Ovary (tissue), 9 donors: ENCODE results near the gene PGGHG. TPM values are rescaled to one million over a fixed set of nuclear protein-coding genes. Genes with fewer than 3 reads are reported as not detected.

Experiments used
- DNase-seq, 5 donors: peaks; one replicate each; pipeline ENCODE4 v3.0.0-alpha.2; 2019 to 2020
- H3K27ac ChIP-seq, 2 donors: fragments of 200-600 bp; one replicate each; pipeline versions ENCODE4 v1.5.1 to v1.8.0; 2019 to 2022
- H3K27me3 ChIP-seq: fragments of 200-600 bp; one replicate; pipeline ENCODE4 v1.8.0; 2022
- H3K36me3 ChIP-seq: fragments of 200-600 bp; sonication (generic); one replicate; pipeline ENCODE4 v1.5.1; 2019
- H3K4me1 ChIP-seq: one replicate; pipeline ENCODE4 v1.8.1; 2013; ENCODE audit warnings: mild to moderate bottlenecking, moderate library complexity; ENCODE audit not compliant: insufficient read depth
- H3K4me3 ChIP-seq: fragments of 200-600 bp; sonication (generic); one replicate; pipeline ENCODE4 v1.5.1; 2017
- H3K9me3 ChIP-seq, 2 donors: fragments of 200-600 bp in 1 of 2; sonication (generic) in 1 of 2; one replicate each; pipeline versions ENCODE4 v1.5.1 to v1.8.1; 2013 to 2019; ENCODE audit warnings: mild to moderate bottlenecking in 1 of 2, moderate library complexity in 1 of 2
- EP300 ChIP-seq: sonication (generic); formaldehyde crosslinking; IDR thresholded peaks from one replicate; pipeline ENCODE4 v1.6.1; 2017; ENCODE audit warnings: antibody characterized with exemption
- POLR2A ChIP-seq: fragments of 450-650 bp; IDR thresholded peaks from one replicate; pipeline ENCODE4 v1.6.1; 2017; ENCODE audit warnings: antibody characterized with exemption, mild to moderate bottlenecking, moderate library complexity
- WGBS, 3 donors: extraction: QIAGEN DNeasy Blood & Tissue Kit in 1 of 3; methylation state at CpG; one replicate each; pipeline versions ENCODE4 v1.1.5 to v1.1.7; 2013 to 2017; 5-methylcytosine and 5-hydroxymethylcytosine counted together
- intact Hi-C, 4 donors: fragments of 100-400 bp; cut with DNase I; formaldehyde crosslinking; loops; one replicate each; pipeline versions ENCODE4 v1.11.0 to v1.15.1; 2022 to 2023
- polyA plus RNA-seq, 2 donors: library from polyadenylated mRNA; stranded (reverse); fragments of 200-250 nt in 1 of 2; fragments of 350-450 nt in 1 of 2; fragmentation: Illumina TruSeq in 1 of 2; extraction: RNeasy Lipid Tissue Mini Kit (QIAGEN cat#74804) in 1 of 2; gene quantifications; one replicate each; pipeline ENCODE4 v1.2.3, GENCODE V29; 2013 to 2014
- total RNA-seq, 7 donors: library from RNA; depleted of rRNA in 2 of 7; stranded (reverse); fragments of >200 nt in 2 of 7; fragmentation: NEBNext Ultra II Directional in 3 of 7; extraction: Animal tissue kit (Norgen Biotek cat#: 25700) in 3 of 7; gene quantifications; one replicate each; pipeline versions ENCODE4 v1.1.0 to v1.2.4, GENCODE V29; 2016 to 2023
- TF ChIP-seq, protein P1 (sequence below), 3 donors: fragments of 450-650 bp in 2 of 3; fragments of 200-600 bp in 1 of 3; IDR thresholded peaks; one replicate each; pipeline versions ENCODE4 v1.5.1 to v1.8.0; 2016 to 2022; ENCODE audit warnings: antibody characterized with exemption in 3 of 3, mild to moderate bottlenecking in 1 of 3
- donor health status: DM: no; HTN: no; CAD: no; lungs with moderate emphysema.
- donor health status: DM: no; HTN: no; CAD: no.
- donor health status: Bipolar disorder and iron deficiency.
- donor health status: DM: yes; HTN: yes; CAD: no.
- donor health status: DM: no; HTN: no; CAD: no.
- donor health status: DM: yes; HTN: yes; CAD: no.

PGGHG gene
- total and polyA plus RNA-seq, 9 donors = 0.25 to 21.3 (median 9.3) TPM

DNA sequence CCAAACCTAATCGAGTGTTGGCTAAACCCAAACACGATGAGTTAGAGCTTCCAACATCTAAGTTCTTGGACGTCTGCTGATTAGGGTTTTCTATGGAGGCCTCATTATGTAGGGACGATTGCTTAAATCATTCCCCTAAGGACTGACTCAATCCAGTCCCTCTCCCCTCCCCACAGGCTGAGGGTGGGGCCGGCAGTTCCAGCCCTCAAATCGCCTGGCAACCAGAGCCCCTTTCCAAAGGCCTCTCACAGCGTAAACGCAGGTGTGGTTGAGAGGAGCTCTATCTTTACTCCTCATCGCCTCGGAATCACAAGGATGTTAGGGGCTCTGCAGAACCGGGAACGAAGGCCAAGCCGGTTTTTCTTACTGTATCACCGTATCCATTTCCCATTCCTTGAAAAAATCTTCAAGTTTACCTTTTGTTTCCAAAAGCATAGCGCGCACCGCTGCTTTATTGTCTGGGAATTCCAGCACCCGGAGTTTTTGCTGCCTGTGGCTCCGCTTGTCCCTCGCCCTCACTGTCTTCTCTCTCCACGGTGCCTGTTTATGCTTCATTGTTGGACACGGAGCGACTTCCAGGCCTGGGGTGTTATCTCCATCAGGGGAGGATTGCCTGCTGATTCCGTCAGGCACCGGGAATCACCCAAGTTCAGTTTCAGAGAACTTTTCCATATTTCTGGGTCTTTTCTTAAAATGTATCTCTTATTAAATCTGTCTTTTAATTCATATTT is 45.5 kb downstream of the PGGHG start:
- H3K4me3 ChIP-seq = no peak overlapping the region
- intact Hi-C loops = no loop called here
- TF ChIP-seq POLR2A = peak; percentile 16
- TF ChIP-seq EP300 = no peak
- TF ChIP-seq, protein P1, sequence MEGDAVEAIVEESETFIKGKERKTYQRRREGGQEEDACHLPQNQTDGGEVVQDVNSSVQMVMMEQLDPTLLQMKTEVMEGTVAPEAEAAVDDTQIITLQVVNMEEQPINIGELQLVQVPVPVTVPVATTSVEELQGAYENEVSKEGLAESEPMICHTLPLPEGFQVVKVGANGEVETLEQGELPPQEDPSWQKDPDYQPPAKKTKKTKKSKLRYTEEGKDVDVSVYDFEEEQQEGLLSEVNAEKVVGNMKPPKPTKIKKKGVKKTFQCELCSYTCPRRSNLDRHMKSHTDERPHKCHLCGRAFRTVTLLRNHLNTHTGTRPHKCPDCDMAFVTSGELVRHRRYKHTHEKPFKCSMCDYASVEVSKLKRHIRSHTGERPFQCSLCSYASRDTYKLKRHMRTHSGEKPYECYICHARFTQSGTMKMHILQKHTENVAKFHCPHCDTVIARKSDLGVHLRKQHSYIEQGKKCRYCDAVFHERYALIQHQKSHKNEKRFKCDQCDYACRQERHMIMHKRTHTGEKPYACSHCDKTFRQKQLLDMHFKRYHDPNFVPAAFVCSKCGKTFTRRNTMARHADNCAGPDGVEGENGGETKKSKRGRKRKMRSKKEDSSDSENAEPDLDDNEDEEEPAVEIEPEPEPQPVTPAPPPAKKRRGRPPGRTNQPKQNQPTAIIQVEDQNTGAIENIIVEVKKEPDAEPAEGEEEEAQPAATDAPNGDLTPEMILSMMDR (IDR thresholded peaks at IDR 0.05) = no peak
- peaks cover 16% of the 10 kb centered on the region for H3K4me1 ChIP-seq
- DNase-seq = peak in 4 of 5 donors; percentile 28 to 80 (median 60)
- peak overlapping the region; percentile 43 to 79 for H3K27ac ChIP-seq
- WGBS, 3 donors = 28 to 45% (median 41%) methylated on average over 25 of the region's 25 CpGs
- H3K36me3 ChIP-seq = no peaks in the 10 kb centered on the region
- H3K27me3 ChIP-seq = no peaks in the 10 kb centered on the region
- H3K9me3 ChIP-seq = no peaks in the 10 kb centered on the region

DNA sequence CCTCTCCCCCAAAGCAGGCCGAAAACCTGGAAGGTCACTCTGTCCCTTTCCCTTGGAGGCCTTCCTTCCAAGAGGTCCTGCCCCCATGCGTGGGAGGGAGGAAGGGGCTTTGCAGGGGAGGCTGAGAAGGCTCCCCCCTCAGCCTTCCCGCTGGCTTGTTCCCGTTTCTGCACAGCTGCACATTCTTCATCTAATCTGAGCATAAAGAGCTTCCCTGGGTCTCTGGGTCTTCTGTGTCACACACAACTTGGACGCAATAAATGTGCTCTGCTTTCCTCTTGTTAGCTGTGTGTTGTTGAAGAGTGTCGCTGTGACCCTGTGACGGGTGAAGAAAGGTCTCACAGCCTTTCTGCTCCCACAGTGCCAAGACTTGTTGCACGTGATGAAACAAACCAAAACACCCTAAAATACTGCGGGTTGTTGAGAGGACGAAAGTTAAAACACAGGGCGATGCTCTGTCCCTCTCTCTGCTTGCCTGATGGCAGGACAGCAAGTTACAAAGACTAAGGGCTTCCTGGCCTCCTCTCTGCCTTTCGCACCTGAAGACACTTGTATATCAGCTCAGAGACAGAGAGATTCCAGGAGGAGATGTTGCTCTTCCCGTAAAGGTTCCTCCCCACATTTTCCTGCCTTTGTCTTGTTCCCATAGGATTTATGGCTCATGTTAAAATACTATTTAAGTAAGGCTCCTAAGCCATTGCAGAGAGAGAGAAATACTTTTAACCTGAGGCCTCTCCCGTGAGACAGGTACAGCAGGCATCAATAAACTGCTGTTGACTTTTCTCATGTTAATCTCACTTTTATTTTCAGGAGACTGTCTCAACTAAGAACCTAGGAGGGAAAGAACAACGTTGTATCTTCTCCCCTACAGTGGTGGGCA is 47.1 kb downstream of the PGGHG start:
- TF ChIP-seq POLR2A = no peak
- TF ChIP-seq, protein P1 (IDR thresholded peaks at IDR 0.05) = no peak
- Histone ChIP-seq H3K9me3 (no peaks in the 10 kb centered on the region), H3K27ac (peak overlapping the region; percentile 79), H3K4me3 (no peak overlapping the region), H3K4me1 (peaks cover 16% of the 10 kb centered on the region), H3K36me3 (no peaks in the 10 kb centered on the region), H3K27me3 (no peaks in the 10 kb centered on the region)
- intact Hi-C loops = loop anchor here in 1 of 4 donors (2.0 kb wide), 1 partner anchor 17 kb away; no protein-coding TSS in a partner anchor
- peak; percentile 70 to 91 (median 84) for DNase-seq
- WGBS, 3 donors = 12 to 14% (median 12%) methylated on average over 15 of the region's 15 CpGs

DNA sequence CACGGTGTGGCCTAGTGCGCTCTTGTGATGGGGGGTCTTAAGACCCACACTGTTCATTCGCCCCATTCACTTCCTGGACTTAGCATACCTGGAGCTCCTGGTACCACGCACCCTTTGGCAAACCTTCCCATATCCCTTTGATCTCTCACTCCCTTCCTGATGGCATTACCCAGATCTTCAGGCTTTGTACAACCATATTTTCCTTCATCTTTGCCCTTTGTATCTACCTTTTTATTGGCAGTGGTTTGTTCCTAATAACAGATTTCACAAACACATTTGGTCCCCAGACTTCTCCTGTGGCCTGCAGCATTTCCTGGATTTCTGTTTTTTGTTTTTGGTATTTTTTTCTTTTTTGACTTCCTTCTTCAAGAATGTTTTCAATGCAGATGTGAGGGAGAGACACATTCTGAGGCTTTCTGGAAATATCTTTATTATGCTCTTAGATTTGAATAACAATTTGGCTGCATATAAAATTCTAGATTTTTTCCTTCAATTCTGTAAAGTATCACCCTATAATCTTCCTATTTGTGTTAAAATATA is 47.8 kb downstream of the PGGHG start:
- H3K27ac ChIP-seq = peak overlapping the region; percentile 79
- H3K9me3 ChIP-seq = no peaks in the 10 kb centered on the region
- no peaks in the 10 kb centered on the region for H3K36me3 ChIP-seq
- no peak overlapping the region for H3K4me3 ChIP-seq
- 76 to 86% (median 77%) methylated on average over 4 of the region's 4 CpGs for WGBS, 3 donors
- TF ChIP-seq EP300 = no peak
- TF ChIP-seq POLR2A = no peak
- TF ChIP-seq, protein P1 (IDR thresholded peaks at IDR 0.05) = no peak
- peaks cover 16% of the 10 kb centered on the region for H3K4me1 ChIP-seq
- intact Hi-C loops = loop anchor here in 1 of 4 donors (2.0 kb wide), 1 partner anchor 16 kb away; no protein-coding TSS in a partner anchor
- DNase-seq = peak in 2 of 5 donors; percentile 15 to 26
- H3K27me3 ChIP-seq = no peaks in the 10 kb centered on the region

DNA sequence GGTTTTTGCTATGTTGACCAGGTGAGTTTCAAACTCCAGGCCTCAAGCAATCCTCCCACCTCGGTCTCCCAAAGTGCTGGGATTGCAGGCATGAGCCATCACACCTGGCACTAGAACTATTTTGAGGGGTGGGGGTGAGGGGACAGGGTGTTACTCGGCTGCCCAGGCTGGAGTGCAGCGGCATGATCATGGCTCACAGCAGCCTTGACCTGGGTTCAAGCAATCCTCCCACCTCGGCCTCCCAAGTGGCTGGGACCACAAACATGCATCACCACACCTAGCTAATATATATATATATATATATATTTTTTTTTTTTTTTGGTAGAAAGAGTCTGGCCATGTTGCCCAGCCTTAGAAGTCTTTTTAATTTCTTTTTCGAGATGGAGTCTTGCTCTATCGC is 48.8 kb downstream of the PGGHG start:
- WGBS, 3 donors = 63 to 73% (median 65%) methylated on average over 6 of the region's 6 CpGs
- no peak for TF ChIP-seq EP300
- TF ChIP-seq, protein P1 (IDR thresholded peaks at IDR 0.05) = no peak
- TF ChIP-seq POLR2A = no peak
- intact Hi-C loops = loop anchor here in 1 of 4 donors (2.0 kb wide), 1 partner anchor 15 kb away; no protein-coding TSS in a partner anchor
- DNase-seq = peak in 2 of 5 donors; percentile 32 to 40
- Histone ChIP-seq H3K4me1 (peaks cover 16% of the 10 kb centered on the region), H3K9me3 (no peaks in the 10 kb centered on the region), H3K4me3 (no peak overlapping the region), H3K27ac (peak overlapping the region; percentile 21 to 79), H3K36me3 (no peaks in the 10 kb centered on the region), H3K27me3 (no peaks in the 10 kb centered on the region)
